ENCODE data around the gene PNMA8B.

Gene PNMA8B

DNA sequence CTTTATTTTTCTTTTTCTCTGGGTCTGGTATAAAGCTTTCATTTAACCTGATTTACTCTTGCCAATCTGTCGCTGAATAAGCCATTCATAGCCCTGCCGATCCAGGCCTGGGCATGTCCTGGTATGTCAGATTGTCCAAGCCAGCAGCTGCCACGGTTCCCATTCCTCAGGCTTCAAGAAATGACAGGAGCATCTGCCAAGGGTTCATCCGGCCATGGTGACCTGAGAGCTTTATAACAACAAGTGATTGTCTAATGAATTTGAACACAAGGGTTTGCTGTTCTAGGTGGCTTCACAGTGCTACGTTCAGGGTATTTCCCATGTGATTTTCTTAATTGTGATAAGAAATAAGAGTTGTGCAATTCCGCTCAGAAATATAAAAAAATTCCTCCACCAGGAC, 44.3 kb downstream of the PNMA8B start:
- DNase-seq, result no peak

DNA sequence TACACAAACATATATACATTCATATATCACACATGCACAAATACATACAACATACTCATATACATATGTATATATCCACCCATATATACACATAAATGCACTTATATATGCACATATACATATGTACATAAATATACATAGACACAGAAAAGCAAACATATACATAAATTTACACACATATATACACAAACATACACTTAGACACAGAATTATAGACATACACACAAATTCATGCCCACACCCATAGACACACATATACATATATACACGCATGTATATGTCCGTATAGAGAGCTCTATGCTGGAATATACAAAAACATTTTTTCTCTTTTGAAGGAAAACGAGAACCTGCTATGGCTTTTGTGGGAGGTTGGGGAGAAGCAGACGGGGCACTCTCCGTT, 44.9 kb downstream of the PNMA8B start:
- DNase-seq, result no peak

DNA sequence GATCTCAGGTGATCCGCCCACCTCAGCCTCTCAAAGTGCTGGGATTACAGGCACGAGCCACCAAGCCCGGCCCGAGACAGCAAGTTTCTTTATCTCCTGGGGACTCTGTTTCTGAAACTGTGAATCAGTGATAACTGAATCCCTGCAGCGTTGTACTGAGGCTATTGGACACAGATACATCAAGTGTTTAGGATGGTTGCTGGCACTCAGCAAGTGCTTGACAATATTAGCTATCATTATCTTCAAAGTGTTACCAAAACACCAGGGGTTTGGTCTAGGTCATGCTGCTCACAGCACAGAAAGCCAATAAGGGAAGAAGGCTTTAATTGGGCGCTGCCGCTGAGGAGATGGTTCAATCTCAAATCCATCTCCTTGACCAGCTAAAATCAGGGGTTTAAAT, 46.4 kb downstream of the PNMA8B start:
- no peak for DNase-seq

DNA sequence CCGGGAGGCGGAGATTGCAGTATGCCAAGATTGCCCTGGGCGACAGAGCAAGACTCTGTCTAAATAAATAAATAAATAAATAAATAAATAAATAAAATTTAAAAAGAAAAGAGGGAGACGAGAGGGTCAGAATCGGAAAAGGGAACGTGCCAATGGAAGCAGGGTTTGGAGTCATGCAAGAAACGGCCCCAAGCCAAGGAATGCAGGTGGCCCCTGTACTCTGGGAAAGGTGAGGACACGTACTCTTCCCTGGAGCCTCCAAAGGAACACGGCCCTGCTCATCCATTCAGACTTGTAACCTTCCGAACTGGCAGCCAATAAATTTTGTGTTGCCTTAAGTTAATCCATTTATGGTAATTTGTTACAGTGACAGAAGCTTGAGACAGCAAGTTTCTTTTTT, 47.1 kb downstream of the PNMA8B start:
- no peak for DNase-seq

DNA sequence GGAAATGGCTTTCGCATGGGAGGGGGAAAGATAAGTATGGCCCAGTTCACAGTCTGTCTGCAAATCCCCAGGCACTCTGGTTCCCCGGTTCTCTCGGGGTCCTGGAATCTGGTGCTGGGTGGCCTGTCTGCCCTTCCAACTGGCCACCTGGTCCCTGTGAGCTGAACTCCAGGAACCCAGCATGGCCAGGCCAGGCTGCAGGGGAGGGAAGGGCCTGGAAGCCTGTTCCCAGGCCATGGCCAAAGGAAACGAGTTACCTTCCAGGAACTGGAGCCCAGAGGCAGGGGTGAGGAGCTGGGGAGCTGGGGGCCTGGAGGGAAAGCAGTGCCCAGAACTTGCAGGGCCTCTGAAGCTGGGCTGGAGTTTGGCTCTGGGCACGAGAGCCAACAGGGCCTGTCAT, 47.8 kb downstream of the PNMA8B start:
- DNase-seq, result no peak

DNA sequence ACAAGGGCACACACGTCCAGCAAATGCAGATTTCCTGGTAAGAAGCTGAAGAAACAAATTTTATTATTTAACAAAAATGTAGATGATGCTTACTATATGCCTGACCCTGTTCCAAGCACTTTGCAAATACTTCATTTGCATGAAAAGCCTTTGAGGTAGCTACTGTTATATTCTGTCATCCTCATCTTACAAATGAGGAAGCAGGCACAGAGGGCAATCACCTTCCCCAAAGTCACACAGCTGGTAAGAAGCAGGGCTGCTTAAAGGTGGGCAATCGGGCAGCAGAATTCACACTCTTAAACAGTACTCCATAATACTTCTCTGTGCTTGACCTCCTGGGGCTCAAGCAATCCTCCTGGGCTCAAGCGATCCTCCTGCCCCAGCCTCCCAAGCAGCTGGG, 48.7 kb downstream of the PNMA8B start:
- DNase-seq, result no peak

DNA sequence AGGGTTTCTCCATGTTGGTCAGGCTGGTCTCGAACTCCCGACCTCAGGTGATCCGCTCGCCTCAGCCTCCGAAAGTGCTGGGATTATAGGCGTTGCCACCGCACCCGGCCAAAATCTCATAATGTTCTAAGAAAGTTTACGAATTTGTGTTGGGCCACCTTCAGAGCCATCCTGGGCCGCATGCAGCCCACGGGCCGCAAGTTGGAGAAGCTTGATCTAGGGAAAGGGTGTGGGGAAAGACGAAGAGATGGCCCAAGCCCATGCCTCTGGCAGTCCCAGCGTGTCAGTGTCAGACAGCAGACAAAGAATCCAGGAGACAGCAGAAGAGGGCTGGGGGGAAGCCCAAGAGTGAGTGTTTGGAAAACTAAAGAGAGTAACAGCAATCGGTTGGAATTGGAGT, 49.6 kb downstream of the PNMA8B start:
- DNase-seq, result no peak

DNA sequence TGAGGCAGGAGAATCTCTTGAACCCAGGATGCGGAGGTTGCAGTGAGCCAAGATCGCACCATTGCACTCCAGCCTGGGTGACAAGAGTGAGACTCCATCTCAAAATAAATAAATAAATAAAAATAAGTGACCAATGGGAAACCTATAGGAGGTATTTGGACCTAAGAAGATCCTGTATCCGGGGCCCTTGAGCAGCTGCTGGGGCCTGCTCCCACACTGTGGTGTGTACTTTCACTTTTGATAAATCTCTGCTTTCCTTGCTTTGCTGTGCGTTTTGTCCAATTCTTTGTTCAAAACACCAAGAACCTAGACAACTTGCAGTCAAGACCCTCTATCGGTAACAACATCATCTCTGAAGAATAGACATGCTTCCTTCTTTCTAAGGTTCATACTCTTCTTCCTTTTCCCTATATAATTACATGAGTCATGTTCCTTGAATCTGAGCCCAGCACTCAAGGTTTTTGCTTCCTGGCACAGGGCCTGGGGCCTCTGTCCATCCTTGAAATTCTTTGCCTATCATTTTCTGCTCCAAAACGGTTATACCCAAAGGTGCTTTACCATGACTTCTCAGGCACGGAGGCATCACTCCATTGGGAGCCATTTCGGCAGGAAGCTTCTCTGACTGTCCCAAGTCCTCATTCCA, 52.7 kb downstream of the PNMA8B start:
- no peak for DNase-seq

DNA sequence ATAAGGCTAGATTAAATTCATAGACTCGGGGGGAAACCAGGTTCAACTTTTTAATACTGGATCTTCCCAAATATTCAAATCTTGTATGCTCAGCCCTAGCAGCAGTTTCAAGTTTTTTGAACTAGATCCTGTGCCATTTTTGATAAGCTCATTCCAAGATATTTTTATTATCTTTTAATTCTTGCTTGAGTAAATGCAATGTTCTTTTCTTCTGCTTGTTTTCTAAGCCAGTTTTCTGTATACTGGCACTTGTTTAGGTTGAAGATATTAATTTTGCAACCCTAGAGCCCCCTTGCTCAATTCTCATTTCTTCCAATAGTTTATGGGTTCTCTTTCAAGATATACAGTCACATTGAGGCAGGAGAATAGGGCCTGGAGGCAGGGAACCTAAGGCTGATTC, 53.8 kb downstream of the PNMA8B start:
- DNase-seq, result no peak
